IgD-negative memory B cell (primary cell): ENCODE data around the gene OSBPL10. TPM values are rescaled to one million over a fixed set of nuclear protein-coding genes. Genes with fewer than 3 reads are reported as not detected.

Source experiments
- H3K27ac Mint-ChIP-seq, 3 donors: one replicate each; pipeline ENCODE4 v1.8.0; 2020 to 2022; ENCODE audit warnings: mild to moderate bottlenecking in 3 of 3, mixed read lengths in 3 of 3, moderate library complexity in 1 of 3
- H3K27me3 Mint-ChIP-seq: one replicate; pipeline ENCODE4 v1.8.0; 2021; ENCODE audit warnings: mixed read lengths
- H3K36me3 Mint-ChIP-seq: one replicate; pipeline ENCODE4 v1.8.0; 2020; ENCODE audit warnings: mild to moderate bottlenecking, mixed read lengths
- H3K4me1 Mint-ChIP-seq, 3 donors: one replicate each; pipeline ENCODE4 v1.8.0; 2020 to 2022; ENCODE audit warnings: mixed read lengths in 3 of 3, mild to moderate bottlenecking in 1 of 3
- H3K4me3 Mint-ChIP-seq, 4 donors: one replicate each; pipeline ENCODE4 v1.8.0; 2020 to 2022; ENCODE audit warnings: mild to moderate bottlenecking in 4 of 4, mixed read lengths in 4 of 4, moderate library complexity in 3 of 4
- H3K9me3 Mint-ChIP-seq, 3 donors: one replicate each; pipeline ENCODE4 v1.8.0; 2020 to 2021; ENCODE audit warnings: mixed read lengths in 3 of 3, mild to moderate bottlenecking in 1 of 3
- polyA plus RNA-seq: library from polyadenylated mRNA; unstranded; fragments of 300-500 nt; fragmentation: Illumina TruSeq; gene quantifications from one replicate; pipeline ENCODE4 v1.2.3, GENCODE V29; 2021

OSBPL10 gene
- polyA plus RNA-seq, 1 donor from 2014 or later, result 126 TPM

GRCh38 chr3:31670722-31671121 lies 310.3 kb downstream of the OSBPL10 start:
- Mint-ChIP-seq H3K4me3 (no peak overlapping the region), H3K4me1 (no peaks in the 10 kb centered on the region), H3K36me3 (peaks cover 18% of the 10 kb centered on the region), H3K27ac (peak overlapping the region in 1 of 3 donors; percentile 65), H3K9me3 (no peaks in the 10 kb centered on the region), H3K27me3 (no peaks in the 10 kb centered on the region)

GRCh38 chr3:31670136-31670535 lies 310.9 kb downstream of the OSBPL10 start:
- no peak overlapping the region for H3K4me3 Mint-ChIP-seq
- peak overlapping the region in 2 of 3 donors; percentile 64 to 68 for H3K27ac Mint-ChIP-seq
- no peaks in the 10 kb centered on the region for H3K4me1 Mint-ChIP-seq
- H3K36me3 Mint-ChIP-seq, result peaks cover 16% of the 10 kb centered on the region
- no peaks in the 10 kb centered on the region for H3K9me3 Mint-ChIP-seq
- no peaks in the 10 kb centered on the region for H3K27me3 Mint-ChIP-seq

DNA sequence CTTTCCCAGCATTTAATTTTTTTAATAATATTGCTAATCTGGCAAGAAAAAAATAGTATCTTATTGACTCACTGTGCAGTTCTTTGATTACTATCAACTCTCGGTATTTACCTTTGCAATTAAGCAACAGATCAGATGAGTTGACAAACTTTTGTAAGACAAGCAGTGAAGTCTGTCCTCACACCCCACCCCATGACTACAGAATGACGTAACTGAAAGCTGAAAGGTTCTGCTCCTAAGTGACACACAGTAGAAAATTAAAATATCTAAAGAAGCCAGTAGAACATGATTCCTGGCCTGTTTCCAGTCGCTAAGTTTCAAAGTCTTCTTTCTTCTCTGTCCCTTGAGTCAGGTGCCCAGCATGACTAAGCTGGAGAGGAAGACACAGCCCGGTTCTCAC lies 312.8 kb downstream of the OSBPL10 start:
- Mint-ChIP-seq H3K27ac (no peak overlapping the region), H3K4me1 (no peaks in the 10 kb centered on the region), H3K27me3 (no peaks in the 10 kb centered on the region), H3K4me3 (no peak overlapping the region), H3K9me3 (no peaks in the 10 kb centered on the region), H3K36me3 (peaks cover 12% of the 10 kb centered on the region)

DNA sequence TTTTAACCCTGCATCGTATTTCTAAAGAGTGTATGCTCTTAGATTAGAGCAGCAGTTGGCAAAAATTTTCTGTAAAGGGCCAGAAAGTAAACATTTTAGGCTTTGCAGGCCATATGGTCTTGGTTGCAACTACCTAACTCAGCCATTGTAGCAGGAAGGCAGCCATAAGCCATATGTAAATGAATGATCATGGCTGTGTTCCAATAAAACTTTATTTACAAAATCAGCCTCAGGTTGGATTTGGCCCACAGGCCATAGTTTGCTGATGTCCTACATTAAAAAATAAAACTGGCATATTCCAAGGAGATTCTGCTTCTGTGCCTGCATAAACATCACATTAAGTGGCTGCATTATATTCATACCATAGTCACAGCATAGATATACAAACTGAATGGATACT lies 313.5 kb downstream of the OSBPL10 start:
- Mint-ChIP-seq H3K9me3 (no peaks in the 10 kb centered on the region), H3K27ac (peak overlapping the region in 1 of 3 donors; percentile 54), H3K27me3 (no peaks in the 10 kb centered on the region), H3K4me3 (no peak overlapping the region), H3K4me1 (no peaks in the 10 kb centered on the region), H3K36me3 (peaks cover 12% of the 10 kb centered on the region)

- Mint-ChIP-seq H3K4me3 (no peak overlapping the region), H3K27me3 (no peaks in the 10 kb centered on the region), H3K27ac (no peak overlapping the region), H3K4me1 (peaks cover 0 to 2% (median 0%) of the 10 kb centered on the region in 3 donors), H3K9me3 (peaks cover 0 to 2% (median 0%) of the 10 kb centered on the region in 3 donors), H3K36me3 (peaks cover 23% of the 10 kb centered on the region)
Observed at GRCh38 chr3:31664031-31664430, 317.0 kb downstream of the OSBPL10 start.

GRCh38 chr3:31661993-31662670 lies 318.9 kb downstream of the OSBPL10 start:
- peaks cover 0 to 5% (median 2%) of the 10 kb centered on the region in 3 donors for H3K4me1 Mint-ChIP-seq
- H3K36me3 Mint-ChIP-seq, result peaks cover 33% of the 10 kb centered on the region
- H3K4me3 Mint-ChIP-seq, result peak overlapping the region in 2 of 4 donors; percentile 35 to 38
- H3K9me3 Mint-ChIP-seq, result peaks cover 2 to 10% (median 3%) of the 10 kb centered on the region in 3 donors
- peak overlapping the region; percentile 32 to 94 (median 63) for H3K27ac Mint-ChIP-seq
- H3K27me3 Mint-ChIP-seq, result no peaks in the 10 kb centered on the region

DNA sequence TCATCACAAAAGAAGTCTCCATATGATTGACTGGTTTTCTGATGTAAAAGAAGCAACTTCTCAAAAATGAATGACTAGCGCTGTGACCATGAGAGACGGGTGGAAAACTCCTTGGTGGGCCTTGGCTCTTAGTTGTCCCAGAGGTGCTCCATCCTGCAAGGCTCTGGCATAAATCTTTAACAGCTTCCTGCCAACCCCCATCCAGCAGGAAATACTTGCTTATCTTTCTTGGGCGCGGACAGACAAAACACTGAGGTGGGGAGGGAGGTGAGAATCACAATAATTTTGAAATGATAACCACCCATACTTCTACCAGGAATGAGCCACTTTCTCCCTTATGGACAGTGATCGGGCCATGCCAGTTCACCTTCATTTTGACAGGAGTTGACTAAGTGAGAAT lies 319.8 kb downstream of the OSBPL10 start:
- H3K27ac Mint-ChIP-seq, result peak overlapping the region in 1 of 3 donors; percentile 94
- peaks cover 2 to 18% (median 6%) of the 10 kb centered on the region in 3 donors for H3K9me3 Mint-ChIP-seq
- peaks cover 0 to 9% (median 4%) of the 10 kb centered on the region in 3 donors for H3K4me1 Mint-ChIP-seq
- peaks cover 36% of the 10 kb centered on the region for H3K36me3 Mint-ChIP-seq
- H3K4me3 Mint-ChIP-seq, result no peak overlapping the region
- no peaks in the 10 kb centered on the region for H3K27me3 Mint-ChIP-seq

DNA sequence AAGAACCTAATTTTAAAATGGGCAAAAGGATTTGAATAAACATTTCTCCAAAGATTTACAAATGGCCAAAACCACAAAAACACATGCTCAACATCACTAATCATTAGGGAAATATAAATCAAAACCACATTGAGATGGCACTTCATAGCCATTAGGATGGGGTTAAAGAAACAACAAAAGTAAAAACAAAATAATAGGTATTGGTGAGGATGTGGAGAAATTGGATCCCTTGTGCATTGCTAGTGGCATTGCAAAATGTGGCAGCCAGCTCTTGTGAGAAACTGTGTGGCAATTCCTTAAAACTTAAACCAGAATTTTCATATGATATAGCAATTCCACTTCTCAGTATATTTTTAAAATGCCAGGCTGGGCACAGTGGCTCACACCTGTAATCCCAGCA lies 321.8 kb downstream of the OSBPL10 start:
- Mint-ChIP-seq H3K4me3 (no peak overlapping the region), H3K36me3 (peaks cover 46% of the 10 kb centered on the region), H3K9me3 (peaks cover 10 to 30% (median 11%) of the 10 kb centered on the region in 3 donors), H3K27ac (no peak overlapping the region), H3K27me3 (no peaks in the 10 kb centered on the region), H3K4me1 (peaks cover 0 to 9% (median 4%) of the 10 kb centered on the region in 3 donors)

- Mint-ChIP-seq H3K36me3 (peaks cover 68% of the 10 kb centered on the region), H3K4me1 (peaks cover 0 to 13% (median 4%) of the 10 kb centered on the region in 3 donors), H3K27ac (peak overlapping the region in 2 of 3 donors; percentile 3 to 42), H3K27me3 (no peaks in the 10 kb centered on the region), H3K4me3 (no peak overlapping the region), H3K9me3 (peaks cover 25 to 54% (median 37%) of the 10 kb centered on the region in 3 donors)
Observed at GRCh38 chr3:31654998-31655397, 326.1 kb downstream of the OSBPL10 start.

DNA sequence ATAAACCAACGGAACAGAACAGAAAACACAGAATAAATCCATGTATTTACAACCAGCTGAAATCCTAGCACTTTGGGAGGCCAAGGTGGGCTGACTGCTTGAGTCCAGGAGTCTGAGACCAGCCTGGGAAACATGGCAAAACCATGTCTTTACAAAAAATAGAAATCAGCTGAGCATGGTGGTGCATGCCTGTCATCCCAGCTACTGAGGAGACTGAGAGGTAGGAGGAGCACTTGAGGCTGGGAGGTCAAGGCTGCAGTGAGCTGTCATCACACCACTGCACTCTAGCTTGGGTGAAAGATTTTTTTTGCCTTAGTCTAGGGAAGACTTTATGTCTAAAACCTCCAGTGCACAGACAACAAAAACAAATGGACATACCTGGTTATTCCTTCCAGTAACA lies 327.6 kb downstream of the OSBPL10 start:
- Mint-ChIP-seq H3K36me3 (peaks cover 65% of the 10 kb centered on the region), H3K27ac (peak overlapping the region in 1 of 3 donors; percentile 55), H3K4me1 (peaks cover 0 to 13% (median 7%) of the 10 kb centered on the region in 3 donors), H3K9me3 (peaks cover 27 to 62% (median 41%) of the 10 kb centered on the region in 3 donors), H3K4me3 (peak overlapping the region in 1 of 4 donors; percentile 10), H3K27me3 (no peaks in the 10 kb centered on the region)

DNA sequence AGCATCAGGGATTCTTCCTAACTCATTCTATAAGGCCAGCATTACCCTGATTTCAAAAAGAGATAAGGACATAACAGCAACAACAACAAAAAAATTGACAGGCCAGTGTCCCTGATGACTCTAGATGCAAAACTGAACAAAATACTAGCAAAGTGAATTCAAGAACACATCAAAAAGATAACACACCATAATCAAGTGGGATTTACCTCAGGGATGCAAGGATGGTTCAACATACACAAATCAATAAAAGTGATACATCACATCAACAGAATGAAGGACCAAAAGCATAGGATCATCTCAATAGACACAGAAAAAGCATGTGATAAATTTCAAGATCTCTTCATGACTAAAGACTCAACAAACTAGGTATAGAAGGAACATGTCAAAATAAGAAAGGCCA lies 328.8 kb downstream of the OSBPL10 start:
- H3K36me3 Mint-ChIP-seq, result peaks cover 55% of the 10 kb centered on the region
- no peaks in the 10 kb centered on the region for H3K27me3 Mint-ChIP-seq
- peak overlapping the region in 1 of 4 donors; percentile 4 for H3K4me3 Mint-ChIP-seq
- H3K4me1 Mint-ChIP-seq, result peaks cover 0 to 9% (median 7%) of the 10 kb centered on the region in 3 donors
- peak overlapping the region; percentile 16 to 68 (median 61) for H3K27ac Mint-ChIP-seq
- peaks cover 25 to 52% (median 41%) of the 10 kb centered on the region in 3 donors for H3K9me3 Mint-ChIP-seq

DNA sequence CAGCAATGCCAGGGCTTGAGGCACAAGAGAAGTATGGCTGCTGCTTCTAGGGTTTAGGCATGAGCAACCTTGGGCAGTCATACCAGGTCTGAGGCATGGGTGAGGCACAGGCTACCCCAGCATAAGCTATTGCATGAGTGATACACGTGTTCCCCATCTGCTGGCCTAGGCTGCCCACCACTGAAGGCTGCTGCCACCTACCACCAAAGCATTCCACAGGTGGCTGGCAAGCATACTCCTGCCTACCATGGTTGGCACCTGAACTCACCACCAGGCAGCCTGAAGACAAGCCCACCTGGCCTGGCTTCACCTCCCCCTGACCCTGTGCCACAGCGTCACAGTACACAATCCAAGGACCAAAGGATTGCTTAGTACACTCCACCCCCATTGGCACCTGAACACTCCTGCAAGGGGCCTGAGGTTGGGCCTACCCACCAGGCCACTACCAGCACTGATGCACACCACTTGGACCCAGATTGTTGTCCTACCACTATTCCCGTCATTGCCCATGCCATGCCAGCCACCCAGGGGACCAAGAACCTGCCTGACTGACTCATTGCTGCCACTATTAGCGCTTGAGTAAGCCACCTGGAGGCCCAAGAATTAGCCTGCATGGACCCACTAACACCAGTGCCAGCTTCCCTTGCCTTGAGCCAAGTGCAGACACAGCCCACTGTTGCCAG lies 332.6 kb downstream of the OSBPL10 start:
- peaks cover 33% of the 10 kb centered on the region for H3K36me3 Mint-ChIP-seq
- no peaks in the 10 kb centered on the region for H3K27me3 Mint-ChIP-seq
- peaks cover 1 to 19% (median 11%) of the 10 kb centered on the region in 3 donors for H3K4me1 Mint-ChIP-seq
- peak overlapping the region in 2 of 3 donors; percentile 21 to 71 for H3K27ac Mint-ChIP-seq
- peaks cover 11 to 27% (median 27%) of the 10 kb centered on the region in 3 donors for H3K9me3 Mint-ChIP-seq
- peak overlapping the region in 1 of 4 donors; percentile 5 for H3K4me3 Mint-ChIP-seq

DNA sequence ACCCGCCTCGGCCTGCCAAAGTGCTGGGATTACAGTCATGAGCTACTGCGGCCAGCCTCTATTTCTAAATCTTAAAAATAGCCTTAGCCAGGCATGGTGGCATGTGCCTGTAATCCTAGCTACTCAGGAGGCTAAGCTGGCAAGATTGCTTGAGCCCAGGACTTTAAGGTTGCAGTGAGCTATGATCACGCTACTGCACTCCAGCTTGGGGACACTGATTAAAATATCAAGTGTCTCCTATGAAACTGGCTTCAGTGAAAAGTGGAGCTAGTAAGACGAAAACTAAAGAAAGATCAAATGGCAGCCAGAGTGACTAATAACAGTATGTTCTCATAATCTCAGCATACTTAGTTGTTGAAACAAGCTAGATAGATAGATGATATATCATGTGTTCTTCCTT lies 335.8 kb downstream of the OSBPL10 start:
- Mint-ChIP-seq H3K36me3 (peaks cover 11% of the 10 kb centered on the region), H3K9me3 (peaks cover 2 to 9% (median 8%) of the 10 kb centered on the region in 3 donors), H3K4me3 (peak overlapping the region in 1 of 4 donors; percentile 9), H3K27me3 (no peaks in the 10 kb centered on the region), H3K27ac (peak overlapping the region; percentile 5 to 59 (median 51)), H3K4me1 (peaks cover 2 to 16% (median 13%) of the 10 kb centered on the region in 3 donors)

GRCh38 chr3:31639828-31640227 lies 341.2 kb downstream of the OSBPL10 start:
- no peaks in the 10 kb centered on the region for H3K9me3 Mint-ChIP-seq
- peaks cover 3% of the 10 kb centered on the region for H3K36me3 Mint-ChIP-seq
- H3K4me1 Mint-ChIP-seq, result peaks cover 17 to 26% (median 24%) of the 10 kb centered on the region in 3 donors
- no peaks in the 10 kb centered on the region for H3K27me3 Mint-ChIP-seq
- no peak overlapping the region for H3K4me3 Mint-ChIP-seq
- peak overlapping the region in 1 of 3 donors; percentile 59 for H3K27ac Mint-ChIP-seq
